ENCODE data around the gene PDHA2. TPM values are rescaled to one million over a fixed set of nuclear protein-coding genes. Genes with fewer than 3 reads are reported as not detected.

Gene PDHA2
- total RNA-seq: not detected in 2 replicates

- Histone ChIP-seq H3K4me3 (ENCODE audit: low read depth, low read length) (no peak within 1 kb of the TSS), H3K36me3 (ENCODE audit: control insufficient read depth, insufficient read depth, low read length) (no peaks in the 10 kb centered on the region), H3K27me3 (ENCODE audit: control insufficient read depth, insufficient read depth, low read length) (no peaks in the 10 kb centered on the region)
- DNase-seq (ENCODE audit: low read depth): no peak
- no peak for TF ChIP-seq CTCF (IDR thresholded peaks at IDR 0.05; ENCODE audit: insufficient read depth, low read length, severe bottlenecking)
- no peak for FAIRE-seq
Measured at GRCh38 chr4:95839891-95840290, at the start of gene PDHA2. Gene PDHA2 (plus strand): TSS chr4:95840093. CDS start chr4:95840151, 58 bp downstream.

GRCh38 chr4:95798003-95798402 lies 41.9 kb upstream of the PDHA2 start:
- TF ChIP-seq CTCF (IDR thresholded peaks at IDR 0.05; ENCODE audit: insufficient read depth, low read length, severe bottlenecking): no peak
- Histone ChIP-seq H3K27me3 (ENCODE audit: control insufficient read depth, insufficient read depth, low read length) (no peaks in the 10 kb centered on the region), H3K4me3 (ENCODE audit: low read depth, low read length) (no peak overlapping the region), H3K36me3 (ENCODE audit: control insufficient read depth, insufficient read depth, low read length) (no peaks in the 10 kb centered on the region)
- no peak for DNase-seq (ENCODE audit: low read depth)
- no peak for FAIRE-seq

DNA sequence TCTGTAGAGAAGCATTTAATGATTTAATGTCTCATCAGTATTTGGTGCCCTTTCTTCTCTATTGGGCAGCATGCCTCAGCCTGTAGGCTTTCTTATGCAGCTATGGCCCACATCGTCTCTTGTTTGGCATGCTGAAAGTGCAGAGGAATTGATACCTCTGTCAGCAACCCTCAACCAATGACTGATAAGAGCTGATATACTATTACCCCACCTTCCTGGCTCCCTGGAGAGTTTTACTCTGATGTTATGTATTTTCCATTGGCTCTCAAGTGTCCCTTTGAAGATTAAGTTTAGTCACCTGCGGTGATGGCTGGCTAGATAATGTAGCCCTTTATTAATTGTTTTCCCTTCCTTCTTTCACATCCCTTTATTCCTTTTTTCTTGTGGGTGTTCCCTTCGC lies 41.2 kb upstream of the PDHA2 start:
- no peaks in the 10 kb centered on the region for H3K36me3 ChIP-seq (ENCODE audit: control insufficient read depth, insufficient read depth, low read length)
- TF ChIP-seq CTCF (IDR thresholded peaks at IDR 0.05; ENCODE audit: insufficient read depth, low read length, severe bottlenecking): no peak
- no peak for FAIRE-seq
- no peak for DNase-seq (ENCODE audit: low read depth)
- no peak overlapping the region for H3K4me3 ChIP-seq (ENCODE audit: low read depth, low read length)
- H3K27me3 ChIP-seq (ENCODE audit: control insufficient read depth, insufficient read depth, low read length): no peaks in the 10 kb centered on the region

DNA sequence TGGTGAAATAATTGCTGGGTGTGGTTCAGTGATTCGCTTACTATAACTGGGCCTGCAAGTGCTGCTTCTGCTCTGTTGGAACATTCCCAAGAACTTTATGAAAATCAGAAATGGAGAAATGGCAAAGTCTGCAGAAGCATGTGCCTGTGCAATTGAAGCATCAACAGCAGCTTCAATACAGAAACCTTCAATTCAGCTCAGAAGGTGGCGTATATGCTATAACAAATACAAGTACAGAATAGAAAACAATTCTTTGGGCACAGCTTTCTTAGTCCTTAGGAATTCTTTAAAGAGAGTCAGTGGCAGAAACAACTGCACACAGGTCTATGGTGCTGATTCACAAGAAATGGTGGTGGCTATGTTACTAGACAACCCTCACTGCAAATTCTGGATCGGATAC lies 18.0 kb upstream of the PDHA2 start:
- H3K36me3 ChIP-seq (ENCODE audit: control insufficient read depth, insufficient read depth, low read length): no peaks in the 10 kb centered on the region
- no peak for DNase-seq (ENCODE audit: low read depth)
- H3K27me3 ChIP-seq (ENCODE audit: control insufficient read depth, insufficient read depth, low read length): no peaks in the 10 kb centered on the region
- TF ChIP-seq CTCF (IDR thresholded peaks at IDR 0.05; ENCODE audit: insufficient read depth, low read length, severe bottlenecking): no peak
- H3K4me3 ChIP-seq (ENCODE audit: low read depth, low read length): no peak overlapping the region
- no peak for FAIRE-seq

DNA sequence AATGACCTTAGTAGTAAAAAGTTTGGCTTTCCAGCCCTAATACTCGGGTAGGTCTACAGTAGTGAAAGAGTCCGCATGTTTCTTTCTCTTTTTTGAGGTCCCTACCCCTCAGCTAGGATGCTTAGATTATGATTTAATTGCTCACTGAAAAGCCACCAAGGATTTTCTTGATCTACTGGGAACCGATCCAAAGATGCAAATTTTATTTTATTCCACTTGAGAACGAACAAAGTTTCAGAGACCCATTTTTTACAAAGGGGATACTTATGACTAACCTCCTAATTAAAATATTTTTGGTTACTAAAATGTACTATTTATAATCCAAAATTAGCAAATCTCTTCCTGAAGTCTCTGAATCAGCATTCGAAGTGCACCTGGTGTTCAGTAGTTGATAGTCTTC lies 14.3 kb upstream of the PDHA2 start:
- TF ChIP-seq CTCF (IDR thresholded peaks at IDR 0.05; ENCODE audit: insufficient read depth, low read length, severe bottlenecking): no peak
- H3K4me3 ChIP-seq (ENCODE audit: low read depth, low read length): no peak overlapping the region

GRCh38 chr4:95830651-95831050 lies 9.2 kb upstream of the PDHA2 start:
- H3K27me3 ChIP-seq (ENCODE audit: control insufficient read depth, insufficient read depth, low read length): no peaks in the 10 kb centered on the region
- TF ChIP-seq CTCF (IDR thresholded peaks at IDR 0.05; ENCODE audit: insufficient read depth, low read length, severe bottlenecking): no peak
- FAIRE-seq: no peak
- no peak for DNase-seq (ENCODE audit: low read depth)
- H3K36me3 ChIP-seq (ENCODE audit: control insufficient read depth, insufficient read depth, low read length): no peaks in the 10 kb centered on the region
- H3K4me3 ChIP-seq (ENCODE audit: low read depth, low read length): no peak overlapping the region

More for the DNA sequence above, 14.3 kb upstream of the PDHA2 start:
- FAIRE-seq (no peak), DNase-seq (ENCODE audit: low read depth) (no peak)
- Histone ChIP-seq H3K27me3 (ENCODE audit: control insufficient read depth, insufficient read depth, low read length) (no peaks in the 10 kb centered on the region), H3K36me3 (ENCODE audit: control insufficient read depth, insufficient read depth, low read length) (no peaks in the 10 kb centered on the region)
